Mesendoderm (in vitro differentiated cells): Measurements from ENCODE around the gene MFAP2.

Experiments used
- DNase-seq: peaks from one replicate; pipeline ENCODE4 v3.0.0; 2013
- H2AK5ac ChIP-seq: 2 replicates; pipeline ENCODE4 v1.6.1; 2013; ENCODE audit warnings: low read length, inconsistent platforms
- H2BK120ac ChIP-seq: 2 replicates; pipeline ENCODE4 v1.6.1; 2013; ENCODE audit warnings: low read depth, mild to moderate bottlenecking, low read length, moderate library complexity, mixed read lengths
- H2BK15ac ChIP-seq: replicated peaks from 2 replicates; pipeline ENCODE4 v1.6.1; 2013; ENCODE audit warnings: low read depth, mild to moderate bottlenecking, moderate library complexity
- H2BK5ac ChIP-seq: 2 replicates; pipeline ENCODE4 v1.6.1; 2013; ENCODE audit warnings: low read length, inconsistent platforms
- H3K18ac ChIP-seq: 2 replicates; pipeline ENCODE4 v1.6.1; 2013; ENCODE audit warnings: mild to moderate bottlenecking, low read length, mixed read lengths
- H3K23ac ChIP-seq: one replicate; pipeline ENCODE4 v1.6.1; 2013; ENCODE audit warnings: low read length
- H3K27ac ChIP-seq: 2 replicates; pipeline ENCODE4 v1.5.1; 2013; ENCODE audit warnings: low read depth, mild to moderate bottlenecking, inconsistent platforms, low read length, moderate library complexity
- H3K27me3 ChIP-seq: 2 replicates; pipeline ENCODE4 v1.6.1; 2013; ENCODE audit warnings: low read length, control low read depth, mild to moderate bottlenecking, inconsistent platforms; ENCODE audit not compliant: insufficient read depth, poor library complexity
- H3K36me3 ChIP-seq: 2 replicates; pipeline ENCODE4 v1.6.1; 2013; ENCODE audit warnings: low read length, inconsistent platforms; ENCODE audit not compliant: control insufficient read depth, insufficient read depth
- H3K4ac ChIP-seq: one replicate; pipeline ENCODE4 v1.6.1; 2013; ENCODE audit warnings: low read depth, mild to moderate bottlenecking, low read length, moderate library complexity
- H3K4me1 ChIP-seq: 2 replicates; pipeline ENCODE4 v1.6.1; 2013; ENCODE audit warnings: low read depth, low read length, inconsistent platforms; ENCODE audit not compliant: control insufficient read depth
- H3K4me2 ChIP-seq: 2 replicates; pipeline ENCODE4 v1.6.1; 2013; ENCODE audit warnings: low read length
- H3K4me3 ChIP-seq: 2 replicates; pipeline ENCODE4 v1.5.1; 2013; ENCODE audit warnings: mild to moderate bottlenecking, low read length
- H3K56ac ChIP-seq: one replicate; pipeline ENCODE4 v1.6.1; 2013; ENCODE audit warnings: low read length
- H3K79me1 ChIP-seq: 2 replicates; pipeline ENCODE4 v1.6.1; 2013; ENCODE audit warnings: low read length, inconsistent platforms
- H3K79me2 ChIP-seq: 2 replicates; pipeline ENCODE4 v1.6.1; 2013; ENCODE audit warnings: mild to moderate bottlenecking, low read length; ENCODE audit not compliant: control insufficient read depth, insufficient read depth
- H3K9ac ChIP-seq: 2 replicates; pipeline ENCODE4 v1.6.1; 2013; ENCODE audit warnings: low read length, inconsistent platforms
- H4K5ac ChIP-seq: one replicate; pipeline ENCODE4 v1.6.1; 2013; ENCODE audit warnings: low read length
- H4K8ac ChIP-seq: one replicate; pipeline ENCODE4 v1.6.1; 2013; ENCODE audit warnings: low read depth, mild to moderate bottlenecking, control low read depth, low read length, moderate library complexity
- WGBS: extraction: QIAGEN DNeasy Blood & Tissue Kit; methylation state at CpG from one replicate; pipeline ENCODE4 v1.1.7; 2013; ENCODE audit warnings: low lambda C conversion rate, missing lambda C conversion rate; ENCODE audit not compliant: insufficient coverage; ENCODE audit errors: extremely low coverage; 5-methylcytosine and 5-hydroxymethylcytosine counted together

The MFAP2 gene

GRCh38 chr1:17017435-17017834 lies 37.0 kb upstream of the MFAP2 start:
- peaks cover 8% of the 10 kb centered on the region for H3K36me3 ChIP-seq

GRCh38 chr1:17016317-17016661 lies 35.9 kb upstream of the MFAP2 start:
- Histone ChIP-seq H4K5ac (no peak overlapping the region), H3K23ac (no peak overlapping the region), H3K9ac (no peak overlapping the region), H2BK15ac (no peak overlapping the region), H3K4me2 (no peak overlapping the region), H3K56ac (peak overlapping the region; percentile 73), H3K27me3 (no peaks in the 10 kb centered on the region), H3K4ac (no peak overlapping the region), H3K4me1 (peaks cover 5% of the 10 kb centered on the region), H2BK5ac (no peak overlapping the region), H3K18ac (no peak overlapping the region), H2BK120ac (no peak overlapping the region), H3K36me3 (peaks cover 3% of the 10 kb centered on the region), H3K79me2 (no peaks in the 10 kb centered on the region), H3K27ac (peak overlapping the region; percentile 43), H3K4me3 (no peak overlapping the region), H3K79me1 (no peaks in the 10 kb centered on the region), H2AK5ac (no peak overlapping the region), H4K8ac (no peak overlapping the region)
- peak; percentile 73 for DNase-seq
- WGBS: no CpG with 5 or more reads among the region's 5 CpGs

More at GRCh38 chr1:17017435-17017834, 37.0 kb upstream of the MFAP2 start:
- no peak overlapping the region for H4K5ac ChIP-seq
- no peak overlapping the region for H4K8ac ChIP-seq
- no peak overlapping the region for H3K23ac ChIP-seq
- H2BK120ac ChIP-seq: no peak overlapping the region
- no peak overlapping the region for H3K4me3 ChIP-seq
- H3K79me2 ChIP-seq: no peaks in the 10 kb centered on the region
- H3K27me3 ChIP-seq: no peaks in the 10 kb centered on the region
- H2AK5ac ChIP-seq: no peak overlapping the region
- H3K4me1 ChIP-seq: peaks cover 5% of the 10 kb centered on the region
- no peak overlapping the region for H2BK5ac ChIP-seq
- no peak overlapping the region for H3K4me2 ChIP-seq
- no peak overlapping the region for H3K27ac ChIP-seq
- no peak for DNase-seq
- no peak overlapping the region for H3K4ac ChIP-seq
- WGBS: no CpG with 5 or more reads among the region's 7 CpGs
- no peak overlapping the region for H3K56ac ChIP-seq
- H3K18ac ChIP-seq: no peak overlapping the region
- no peak overlapping the region for H3K9ac ChIP-seq
- no peaks in the 10 kb centered on the region for H3K79me1 ChIP-seq
- no peak overlapping the region for H2BK15ac ChIP-seq

GRCh38 chr1:17014671-17015567 lies 34.5 kb upstream of the MFAP2 start:
- H3K27me3 ChIP-seq: no peaks in the 10 kb centered on the region
- H3K4me1 ChIP-seq: peaks cover 12% of the 10 kb centered on the region
- DNase-seq: peak; percentile 16
- H3K18ac ChIP-seq: no peak overlapping the region
- no peak overlapping the region for H2BK120ac ChIP-seq
- H3K79me2 ChIP-seq: no peaks in the 10 kb centered on the region
- no peak overlapping the region for H4K5ac ChIP-seq
- peaks cover under 1% of the 10 kb centered on the region for H3K36me3 ChIP-seq
- no peak overlapping the region for H2BK5ac ChIP-seq
- H3K27ac ChIP-seq: no peak overlapping the region
- H2AK5ac ChIP-seq: no peak overlapping the region
- peaks cover 2% of the 10 kb centered on the region for H3K79me1 ChIP-seq
- no peak overlapping the region for H2BK15ac ChIP-seq
- no peak overlapping the region for H3K4me2 ChIP-seq
- no peak overlapping the region for H3K9ac ChIP-seq
- no peak overlapping the region for H3K4me3 ChIP-seq
- H4K8ac ChIP-seq: no peak overlapping the region
- no CpG with 5 or more reads among the region's 10 CpGs for WGBS
- no peak overlapping the region for H3K4ac ChIP-seq
- H3K56ac ChIP-seq: no peak overlapping the region
- no peak overlapping the region for H3K23ac ChIP-seq

GRCh38 chr1:17013491-17014320 lies 33.3 kb upstream of the MFAP2 start:
- H2AK5ac ChIP-seq: no peak overlapping the region
- no peak overlapping the region for H2BK15ac ChIP-seq
- H4K8ac ChIP-seq: no peak overlapping the region
- H3K79me1 ChIP-seq: peaks cover 3% of the 10 kb centered on the region
- H3K27me3 ChIP-seq: no peaks in the 10 kb centered on the region
- H3K27ac ChIP-seq: no peak overlapping the region
- no peak overlapping the region for H3K4me2 ChIP-seq
- H3K4ac ChIP-seq: no peak overlapping the region
- no peak overlapping the region for H2BK5ac ChIP-seq
- H3K79me2 ChIP-seq: no peaks in the 10 kb centered on the region
- no peak overlapping the region for H3K56ac ChIP-seq
- H3K4me3 ChIP-seq: no peak overlapping the region
- no peak overlapping the region for H4K5ac ChIP-seq
- no peak overlapping the region for H3K9ac ChIP-seq
- H3K23ac ChIP-seq: no peak overlapping the region
- H3K4me1 ChIP-seq: peaks cover 12% of the 10 kb centered on the region
- H3K18ac ChIP-seq: no peak overlapping the region
- H3K36me3 ChIP-seq: no peaks in the 10 kb centered on the region
- no CpG with 5 or more reads among the region's 13 CpGs for WGBS
- no peak overlapping the region for H2BK120ac ChIP-seq
- no peak for DNase-seq

DNA sequence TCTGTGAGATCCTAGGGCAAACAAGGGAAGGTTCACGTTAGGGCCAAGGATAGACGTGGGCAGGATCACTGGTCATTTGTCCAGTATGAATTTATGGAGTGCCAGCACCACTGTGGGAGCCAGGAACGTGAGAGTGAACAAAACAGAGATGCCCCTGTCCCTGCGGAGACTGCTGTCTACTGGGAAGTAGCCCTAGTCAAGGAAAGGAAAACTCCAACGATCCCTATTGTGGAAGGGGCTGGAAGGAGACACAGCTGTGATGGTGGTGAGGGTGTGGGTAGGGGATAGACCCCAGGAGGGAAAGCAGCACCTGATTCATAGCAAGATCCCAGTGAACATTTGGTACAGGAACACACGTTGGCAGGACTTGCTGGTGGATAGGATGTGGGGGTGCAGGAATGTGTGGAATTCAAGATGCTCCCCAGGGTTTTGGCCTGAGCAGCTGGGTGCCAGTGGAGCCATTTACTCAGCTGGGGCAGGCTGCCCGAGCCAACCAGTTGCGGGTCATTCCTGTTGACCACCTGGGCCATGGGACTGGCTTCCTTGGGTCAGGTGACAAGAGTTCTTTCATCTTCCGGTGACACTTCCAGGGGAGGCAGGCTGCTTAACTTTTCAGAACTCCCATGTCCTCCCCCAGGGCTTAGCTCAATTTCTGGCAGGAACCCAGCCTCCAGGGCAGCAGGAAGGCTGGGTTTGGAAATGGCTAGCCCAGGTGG lies 32.5 kb upstream of the MFAP2 start:
- peaks cover 3% of the 10 kb centered on the region for H3K79me1 ChIP-seq
- H3K56ac ChIP-seq: peak overlapping the region; percentile 34
- no peak overlapping the region for H2BK5ac ChIP-seq
- no peak overlapping the region for H4K5ac ChIP-seq
- H3K79me2 ChIP-seq: no peaks in the 10 kb centered on the region
- no peak overlapping the region for H3K23ac ChIP-seq
- H3K4me1 ChIP-seq: peaks cover 12% of the 10 kb centered on the region
- H4K8ac ChIP-seq: no peak overlapping the region
- DNase-seq: peak; percentile 39
- H3K27me3 ChIP-seq: no peaks in the 10 kb centered on the region
- no peak overlapping the region for H2AK5ac ChIP-seq
- H3K36me3 ChIP-seq: no peaks in the 10 kb centered on the region
- no peak overlapping the region for H3K27ac ChIP-seq
- no peak overlapping the region for H3K4me3 ChIP-seq
- no peak overlapping the region for H2BK15ac ChIP-seq
- no peak overlapping the region for H3K4me2 ChIP-seq
- no peak overlapping the region for H3K4ac ChIP-seq
- no CpG with 5 or more reads among the region's 9 CpGs for WGBS
- no peak overlapping the region for H3K18ac ChIP-seq
- H3K9ac ChIP-seq: no peak overlapping the region
- H2BK120ac ChIP-seq: no peak overlapping the region
